Measurements from ENCODE around the gene RTN4RL1.

The RTN4RL1 gene

GRCh38 chr17:2004435-2004952 is 20.6 kb downstream of the RTN4RL1 start:
- TF ChIP-seq CTCF (IDR thresholded peaks at IDR 0.05): no peak

DNA sequence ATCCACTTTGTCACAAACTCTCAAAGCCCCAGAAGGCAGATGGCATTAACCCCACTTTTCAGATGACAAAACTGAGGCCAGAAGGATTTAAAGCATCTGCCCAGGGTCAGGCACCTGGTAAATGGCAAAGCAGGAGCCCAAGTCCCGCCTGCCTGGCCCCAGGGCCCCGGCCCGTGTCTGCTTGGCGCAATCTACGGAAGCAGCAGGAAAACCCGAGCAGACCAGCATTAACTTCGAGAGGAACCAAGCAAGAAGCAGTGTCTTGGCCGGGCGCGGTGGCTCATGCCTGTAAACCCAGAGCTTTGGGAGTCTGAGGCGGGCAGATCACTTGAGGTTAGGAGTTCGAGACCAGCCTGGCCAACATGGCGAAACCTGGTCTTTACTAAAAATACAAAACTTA is 21.6 kb downstream of the RTN4RL1 start:
- no peak for TF ChIP-seq CTCF (IDR thresholded peaks at IDR 0.05)

GRCh38 chr17:2002767-2003329 is 22.3 kb downstream of the RTN4RL1 start:
- TF ChIP-seq CTCF (IDR thresholded peaks at IDR 0.05): no peak

GRCh38 chr17:1999557-2000251 is 25.4 kb downstream of the RTN4RL1 start:
- no peak for TF ChIP-seq CTCF (IDR thresholded peaks at IDR 0.05)

GRCh38 chr17:1997927-1998742 is 27.0 kb downstream of the RTN4RL1 start:
- TF ChIP-seq CTCF (IDR thresholded peaks at IDR 0.05): no peak

DNA sequence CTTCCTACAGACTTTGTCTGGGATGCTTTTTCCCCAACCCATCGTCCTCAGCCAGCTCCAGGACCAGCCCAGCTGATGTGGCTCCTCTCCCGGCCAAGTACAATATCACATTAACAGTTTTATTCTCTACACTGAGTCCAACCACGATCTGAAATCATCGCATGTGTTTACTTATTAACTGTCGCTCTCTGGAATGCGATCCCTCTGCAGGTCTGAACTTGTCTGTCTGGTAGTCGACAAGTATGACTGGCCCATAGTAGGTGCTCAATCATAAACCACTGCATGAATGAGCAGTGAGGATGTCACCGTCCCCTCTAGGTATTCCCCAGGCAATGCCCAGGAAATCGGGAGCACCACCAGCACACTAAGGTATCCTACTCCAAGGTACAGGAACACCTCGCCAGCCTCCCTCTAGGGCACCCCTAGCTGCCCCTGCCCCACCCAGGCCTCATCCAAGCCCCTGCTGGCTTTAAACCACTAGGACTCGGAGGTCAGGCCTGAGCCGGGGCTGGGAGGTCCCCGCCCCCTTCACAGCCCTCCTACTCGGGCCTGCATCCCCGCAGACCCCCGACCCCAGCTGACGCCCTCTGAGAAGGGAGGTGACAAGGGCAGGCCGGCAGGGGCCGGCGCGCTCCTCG is 27.7 kb downstream of the RTN4RL1 start:
- no peak for TF ChIP-seq CTCF (IDR thresholded peaks at IDR 0.05)

GRCh38 chr17:1996800-1997288 is 28.3 kb downstream of the RTN4RL1 start:
- no peak for TF ChIP-seq CTCF (IDR thresholded peaks at IDR 0.05)
